GM12864 (cell line): ENCODE data around the gene HAS3.

Experiments used
- DNase-seq: peaks from one replicate; pipeline ENCODE4 v3.0.0-alpha.2; 2011; ENCODE audit warnings: low read depth
- H3K4me3 ChIP-seq: 2 replicates; pipeline ENCODE4 v1.5.1; 2011; ENCODE audit warnings: mild to moderate bottlenecking, low read depth, low read length, control low read depth
- TF ChIP-seq, protein P1 (sequence below): IDR thresholded peaks from 2 replicates; pipeline ENCODE4 v1.5.1; 2011; ENCODE audit warnings: low read depth, mild to moderate bottlenecking, moderate library complexity, low read length, control low read depth, inconsistent platforms; ENCODE audit errors: missing control alignments

HAS3 gene

DNA sequence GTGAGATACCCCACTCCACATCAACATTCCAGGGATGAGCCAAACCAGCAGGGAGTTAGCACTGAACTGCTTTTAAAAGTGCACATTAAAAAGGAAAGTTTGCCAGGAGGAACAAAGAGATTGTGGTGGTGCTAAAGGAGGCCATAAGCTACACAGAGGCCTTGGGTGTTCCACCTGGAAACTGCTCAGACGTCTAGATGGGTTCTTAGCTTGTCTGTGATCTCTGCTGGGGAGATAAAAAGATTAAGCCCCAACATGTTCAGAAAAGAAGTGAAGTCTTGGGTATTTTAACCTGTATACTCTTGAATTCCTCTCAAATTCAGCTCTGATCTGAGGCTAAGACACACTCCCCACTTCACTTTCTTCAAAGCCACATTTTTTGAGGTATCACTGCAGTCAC lies 10.4 kb downstream of the HAS3 start:
- no peak overlapping the region for H3K4me3 ChIP-seq
- TF ChIP-seq, protein P1, sequence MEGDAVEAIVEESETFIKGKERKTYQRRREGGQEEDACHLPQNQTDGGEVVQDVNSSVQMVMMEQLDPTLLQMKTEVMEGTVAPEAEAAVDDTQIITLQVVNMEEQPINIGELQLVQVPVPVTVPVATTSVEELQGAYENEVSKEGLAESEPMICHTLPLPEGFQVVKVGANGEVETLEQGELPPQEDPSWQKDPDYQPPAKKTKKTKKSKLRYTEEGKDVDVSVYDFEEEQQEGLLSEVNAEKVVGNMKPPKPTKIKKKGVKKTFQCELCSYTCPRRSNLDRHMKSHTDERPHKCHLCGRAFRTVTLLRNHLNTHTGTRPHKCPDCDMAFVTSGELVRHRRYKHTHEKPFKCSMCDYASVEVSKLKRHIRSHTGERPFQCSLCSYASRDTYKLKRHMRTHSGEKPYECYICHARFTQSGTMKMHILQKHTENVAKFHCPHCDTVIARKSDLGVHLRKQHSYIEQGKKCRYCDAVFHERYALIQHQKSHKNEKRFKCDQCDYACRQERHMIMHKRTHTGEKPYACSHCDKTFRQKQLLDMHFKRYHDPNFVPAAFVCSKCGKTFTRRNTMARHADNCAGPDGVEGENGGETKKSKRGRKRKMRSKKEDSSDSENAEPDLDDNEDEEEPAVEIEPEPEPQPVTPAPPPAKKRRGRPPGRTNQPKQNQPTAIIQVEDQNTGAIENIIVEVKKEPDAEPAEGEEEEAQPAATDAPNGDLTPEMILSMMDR, result no peak
- no peak for DNase-seq

DNA sequence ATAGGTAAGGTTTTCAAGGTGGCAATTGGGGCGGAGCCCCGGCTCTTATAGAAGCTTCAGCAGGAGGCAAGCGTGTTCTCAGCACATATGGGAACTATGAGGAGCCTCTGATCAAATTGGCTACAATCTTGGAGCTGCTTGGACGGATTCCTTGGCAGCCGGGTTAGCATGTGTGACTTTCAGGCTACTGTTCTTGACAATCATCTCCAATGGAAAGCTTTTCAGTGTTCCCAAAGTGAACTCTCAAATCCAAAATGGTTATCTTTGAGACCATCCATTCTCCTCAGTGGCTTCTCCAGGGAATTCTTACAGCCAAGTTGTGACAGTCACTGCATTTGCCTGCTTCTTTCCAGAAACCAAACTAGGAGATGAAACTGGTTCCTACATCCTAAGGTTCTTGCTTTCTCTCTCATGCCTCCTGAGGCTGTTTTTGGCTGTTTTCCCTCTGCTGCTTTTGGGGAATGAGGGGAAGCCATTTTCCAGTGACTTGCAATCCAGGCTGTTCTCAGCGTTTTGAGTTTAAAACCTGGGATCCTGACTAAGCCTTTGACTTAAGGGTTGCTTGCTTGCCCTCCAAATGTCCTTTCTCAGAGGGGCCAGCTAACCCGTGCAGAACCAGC lies 10.9 kb downstream of the HAS3 start:
- H3K4me3 ChIP-seq, result no peak overlapping the region
- TF ChIP-seq, protein P1, result no peak

DNA sequence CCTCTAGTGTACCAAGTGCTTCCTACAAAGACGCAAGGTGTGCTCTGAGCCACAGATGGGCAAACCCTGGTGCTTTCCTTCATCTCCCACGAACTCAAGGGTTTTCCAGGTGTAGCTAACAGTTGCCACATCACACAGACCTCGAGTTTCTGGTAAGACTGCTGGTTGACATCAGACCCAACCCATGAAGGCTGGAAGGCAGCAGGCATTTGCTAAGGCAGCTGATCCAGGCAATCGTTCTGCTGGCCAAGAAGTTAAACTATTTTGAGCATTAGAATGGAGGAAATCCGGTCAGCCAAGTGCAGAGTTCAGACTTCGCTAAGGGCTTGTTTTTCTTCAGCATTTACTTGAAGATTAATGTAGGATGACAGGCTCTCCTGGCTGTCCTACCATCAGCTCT lies 11.5 kb downstream of the HAS3 start:
- no peak for DNase-seq
- H3K4me3 ChIP-seq, result no peak overlapping the region
- TF ChIP-seq, protein P1, result no peak

More for the DNA sequence above, 10.9 kb downstream of the HAS3 start:
- DNase-seq, result no peak

DNA sequence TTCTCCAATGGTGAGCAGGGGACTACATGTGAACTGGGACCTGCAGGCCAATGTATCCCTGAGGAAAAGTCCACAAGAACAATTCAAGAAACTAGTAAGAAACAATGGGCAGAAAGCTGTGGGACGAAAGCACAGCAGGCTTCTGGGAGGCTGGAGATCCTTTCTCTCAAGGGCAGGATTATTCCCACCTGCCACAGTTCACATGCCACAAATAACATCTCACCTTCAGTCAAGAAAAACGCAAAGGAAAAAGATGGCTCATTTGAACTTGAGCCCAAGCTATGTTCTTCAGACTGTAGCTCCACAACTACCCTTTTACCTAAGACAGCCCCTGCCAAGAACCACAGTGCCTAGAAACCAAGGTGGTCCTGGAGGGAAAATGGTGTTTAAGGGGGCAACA lies 13.0 kb downstream of the HAS3 start:
- no peak overlapping the region for H3K4me3 ChIP-seq
- TF ChIP-seq, protein P1, result no peak

DNA sequence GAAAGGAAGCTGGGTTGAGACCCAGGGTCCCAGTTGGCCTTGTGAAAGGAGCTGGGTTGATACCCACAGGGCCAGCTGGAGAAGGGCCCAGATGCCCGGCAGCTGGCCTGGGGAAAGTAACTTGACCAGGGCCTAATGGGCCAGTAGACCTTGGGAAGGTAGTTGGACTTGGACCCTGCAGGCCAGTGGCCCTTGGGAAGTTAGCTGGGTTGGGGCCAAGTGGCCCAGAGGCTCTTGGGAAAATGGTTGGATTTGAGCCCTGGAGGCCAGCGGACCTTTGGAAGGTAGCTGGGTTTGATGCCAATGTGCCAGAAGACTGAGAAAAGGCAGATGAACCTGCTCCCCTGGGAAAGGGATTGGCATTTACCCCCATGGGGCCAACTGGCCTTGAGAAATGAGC lies 13.5 kb downstream of the HAS3 start:
- TF ChIP-seq, protein P1, result no peak

More for the DNA sequence above, 13.0 kb downstream of the HAS3 start:
- DNase-seq, result no peak

DNA sequence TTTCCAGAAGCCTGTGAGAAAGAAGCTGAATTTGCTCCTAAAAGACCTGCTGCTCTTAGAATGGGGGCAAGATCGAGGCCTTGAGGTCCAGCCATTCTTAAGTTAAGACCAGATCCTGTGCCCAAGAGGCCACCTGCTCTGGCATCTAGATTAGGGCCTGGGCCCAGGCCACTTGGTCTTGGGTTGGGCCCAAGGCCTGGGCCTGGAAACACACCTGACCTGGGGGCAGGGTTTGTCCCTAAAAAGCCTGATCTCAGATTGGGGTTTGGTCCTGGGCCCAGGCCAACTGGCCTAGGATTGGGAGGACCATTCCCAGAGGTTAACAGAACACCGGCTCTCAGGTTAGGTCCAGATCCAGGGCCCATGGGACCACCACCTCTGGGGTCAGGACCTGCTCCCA lies 14.1 kb downstream of the HAS3 start:
- DNase-seq, result no peak
- H3K4me3 ChIP-seq, result no peak overlapping the region
- TF ChIP-seq, protein P1, result no peak

More for the DNA sequence above, 13.5 kb downstream of the HAS3 start:
- H3K4me3 ChIP-seq, result no peak overlapping the region
- DNase-seq, result no peak

DNA sequence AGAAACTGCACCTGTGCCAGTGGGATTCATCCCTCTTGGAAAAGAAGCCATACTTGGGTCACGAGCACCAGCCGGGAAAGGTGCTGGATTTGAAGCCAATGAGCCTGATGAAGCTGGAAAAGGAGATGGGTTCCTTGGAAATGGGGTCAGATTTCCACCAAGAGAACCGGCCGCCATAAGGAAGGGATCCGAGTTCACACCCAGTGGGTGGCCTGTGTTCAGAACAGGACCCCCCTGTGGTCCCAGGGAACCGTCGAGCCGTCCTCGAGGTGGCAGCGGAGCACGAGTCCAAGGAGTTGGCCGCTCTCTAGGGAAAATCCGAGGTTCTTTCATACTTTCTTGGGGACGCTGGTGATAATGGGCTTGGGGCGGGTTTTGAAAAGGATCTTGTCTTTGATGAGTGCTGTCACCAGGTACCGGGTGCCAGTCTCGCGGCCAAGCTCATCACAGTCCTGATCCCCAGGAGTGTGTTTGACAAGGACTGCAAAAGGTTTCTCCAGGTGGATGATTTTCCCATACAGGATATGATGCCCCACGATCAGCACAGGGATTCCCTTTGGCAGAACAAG lies 14.7 kb downstream of the HAS3 start:
- TF ChIP-seq, protein P1, result no peak
- no peak overlapping the region for H3K4me3 ChIP-seq
- no peak for DNase-seq
